CD1c-positive myeloid dendritic cell (primary cell): Measurements from ENCODE around the gene C2CD4D.

Experiments
- DNase-seq: peaks from one replicate; pipeline ENCODE4 v3.0.0-alpha.2; 2016; ENCODE audit errors: extremely low spot score

C2CD4D gene

GRCh38 chr1:151790071-151790939 is 49.3 kb downstream of the C2CD4D start, which contains the start of gene TDRKH:
Gene TDRKH, minus strand, starts transcription at chr1:151790500. Its CDS starts 7,478 bp downstream, at chr1:151783022.
- DNase-seq, result peak; percentile 98
